Skeletal muscle satellite cell (primary cell): Measurements from ENCODE around the gene SFT2D2.
A peak's percentile ranks its signal among the peaks of the same experiment; 100 is the strongest.

Experiments
- H3K27me3 ChIP-seq: 2 replicates; pipeline ENCODE4 v1.7.0; 2013; ENCODE audit warnings: low read length; ENCODE audit not compliant: control insufficient read depth, insufficient read depth
- H3K36me3 ChIP-seq: 2 replicates; pipeline ENCODE4 v1.7.0; 2013; ENCODE audit warnings: mild to moderate bottlenecking, control low read depth, low read length; ENCODE audit not compliant: insufficient read depth
- H3K4me1 ChIP-seq: 2 replicates; pipeline ENCODE4 v1.7.0; 2013; ENCODE audit warnings: low read length; ENCODE audit not compliant: control insufficient read depth, insufficient read depth
- H3K4me2 ChIP-seq: 2 replicates; pipeline ENCODE4 v1.7.0; 2013; ENCODE audit warnings: mild to moderate bottlenecking, low read length
- H3K4me3 ChIP-seq: 2 replicates; pipeline ENCODE4 v1.7.0; 2013; ENCODE audit warnings: low read length
- H3K9ac ChIP-seq: 2 replicates; pipeline ENCODE4 v1.7.0; 2013; ENCODE audit warnings: mild to moderate bottlenecking, low read depth, low read length, moderate library complexity
- H3K9me3 ChIP-seq: replicated peaks from 2 replicates; pipeline ENCODE4 v1.7.0; 2013; ENCODE audit warnings: mild to moderate bottlenecking, control low read depth, low read length

Gene SFT2D2

DNA sequence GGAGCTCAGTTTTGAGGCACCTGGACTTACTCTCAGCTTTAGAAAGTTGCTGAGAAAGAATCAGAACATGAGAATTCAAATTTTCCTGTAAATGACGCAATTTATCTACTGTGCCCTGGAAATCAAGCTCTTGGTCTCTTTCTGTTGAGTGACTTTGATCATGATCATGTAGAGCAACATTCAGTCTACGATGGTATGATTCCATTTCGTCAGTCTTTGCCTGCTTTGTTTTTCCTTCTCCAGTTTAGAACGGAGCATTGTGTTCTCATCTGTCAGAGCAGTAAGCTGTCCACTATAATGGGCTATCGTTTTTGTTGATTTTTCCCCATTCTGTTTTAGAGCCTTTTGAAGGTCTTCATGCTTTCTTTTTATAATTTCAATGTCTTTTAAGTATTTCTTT is 20.7 kb downstream of the SFT2D2 start:
- peaks cover 42% of the 10 kb centered on the region for H3K36me3 ChIP-seq
- H3K4me3 ChIP-seq = no peak overlapping the region
- no peaks in the 10 kb centered on the region for H3K4me1 ChIP-seq
- no peaks in the 10 kb centered on the region for H3K27me3 ChIP-seq
- no peak overlapping the region for H3K4me2 ChIP-seq
- H3K9me3 ChIP-seq = no peaks in the 10 kb centered on the region
- H3K9ac ChIP-seq = no peak overlapping the region

DNA sequence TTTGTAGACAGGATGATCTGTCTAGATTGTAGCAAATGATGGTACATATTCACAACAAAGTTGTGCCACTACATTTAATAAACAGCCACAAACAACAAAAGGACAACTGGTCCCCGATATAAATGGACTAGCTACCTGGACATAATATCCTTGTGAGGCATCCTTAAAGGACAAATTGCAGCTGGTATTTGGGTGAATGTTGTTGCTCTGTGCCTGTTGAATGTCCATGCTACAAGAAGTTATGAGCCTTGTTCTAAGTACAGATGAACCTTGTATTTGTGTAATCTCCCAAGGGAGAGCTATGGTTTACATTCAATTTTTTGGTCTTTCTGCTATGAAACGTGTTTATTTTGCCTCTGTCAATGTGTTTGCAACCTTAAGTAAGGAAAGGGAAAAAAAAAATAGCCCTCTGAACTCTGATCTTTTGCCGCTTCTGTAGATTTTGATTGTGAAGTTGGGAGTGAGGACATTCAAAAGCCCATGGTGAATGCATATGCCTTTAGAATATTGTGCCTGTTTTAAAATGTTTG is 26.5 kb downstream of the SFT2D2 start:
- Histone ChIP-seq H3K9ac (no peak overlapping the region), H3K4me1 (no peaks in the 10 kb centered on the region), H3K27me3 (no peaks in the 10 kb centered on the region), H3K36me3 (peaks cover 17% of the 10 kb centered on the region), H3K9me3 (peaks cover 3% of the 10 kb centered on the region), H3K4me2 (no peak overlapping the region), H3K4me3 (no peak overlapping the region)

DNA sequence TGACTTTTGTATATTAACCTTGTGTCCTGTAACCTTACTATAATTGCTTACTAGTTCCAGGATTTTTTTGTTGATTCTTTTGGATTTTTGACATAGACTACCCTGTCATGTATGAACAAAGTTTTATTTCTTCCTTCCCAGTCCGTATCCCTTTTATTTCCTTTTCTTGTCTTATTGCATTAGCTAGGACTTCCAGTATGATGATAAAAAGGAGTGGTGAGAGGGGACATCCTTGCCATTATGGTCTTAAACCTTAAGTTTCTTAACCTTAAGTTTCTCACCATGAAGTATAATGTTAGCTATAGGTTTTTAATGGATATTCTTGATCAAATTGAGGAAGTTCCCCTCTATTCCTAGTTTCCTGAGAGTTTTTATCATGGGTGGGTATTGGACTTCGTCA is 30.4 kb downstream of the SFT2D2 start:
- H3K27me3 ChIP-seq = no peaks in the 10 kb centered on the region
- H3K9ac ChIP-seq = no peak overlapping the region
- H3K9me3 ChIP-seq = peaks cover 3% of the 10 kb centered on the region
- peaks cover 6% of the 10 kb centered on the region for H3K4me1 ChIP-seq
- peaks cover 4% of the 10 kb centered on the region for H3K36me3 ChIP-seq
- H3K4me3 ChIP-seq = no peak overlapping the region
- no peak overlapping the region for H3K4me2 ChIP-seq

GRCh38 chr1:168257397-168257796 is 31.6 kb downstream of the SFT2D2 start:
- H3K27me3 ChIP-seq = no peaks in the 10 kb centered on the region
- H3K9me3 ChIP-seq = peaks cover 3% of the 10 kb centered on the region
- H3K36me3 ChIP-seq = peaks cover 4% of the 10 kb centered on the region
- peaks cover 16% of the 10 kb centered on the region for H3K4me1 ChIP-seq
- no peak overlapping the region for H3K4me3 ChIP-seq
- H3K9ac ChIP-seq = no peak overlapping the region
- no peak overlapping the region for H3K4me2 ChIP-seq

- Histone ChIP-seq H3K4me3 (no peak overlapping the region), H3K27me3 (no peaks in the 10 kb centered on the region), H3K9ac (no peak overlapping the region), H3K9me3 (peaks cover 3% of the 10 kb centered on the region), H3K36me3 (peaks cover 4% of the 10 kb centered on the region), H3K4me2 (no peak overlapping the region), H3K4me1 (peaks cover 16% of the 10 kb centered on the region)
These were observed 33.8 kb downstream of the SFT2D2 start for GRCh38 chr1:168259567-168259966.

DNA sequence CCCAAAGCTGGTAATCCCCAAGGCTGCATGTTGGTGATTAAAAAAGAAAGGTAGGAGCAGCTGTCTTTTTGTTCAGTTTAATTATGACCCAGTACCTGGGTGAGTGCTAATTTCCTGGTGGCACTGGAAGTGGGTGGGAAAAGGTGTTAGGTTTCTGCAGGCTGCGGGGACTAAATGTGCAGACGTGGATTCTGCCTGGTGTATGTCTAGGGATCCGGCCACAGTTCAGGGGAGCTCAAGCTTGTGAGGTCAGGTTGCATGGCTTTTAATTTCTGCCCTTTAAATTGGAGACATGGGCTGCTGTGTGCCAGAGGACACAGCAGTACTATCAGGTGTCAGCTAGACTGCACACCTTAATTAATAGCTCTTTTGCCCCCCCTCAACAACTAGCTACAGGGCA is 34.6 kb downstream of the SFT2D2 start:
- peaks cover 16% of the 10 kb centered on the region for H3K4me1 ChIP-seq
- no peak overlapping the region for H3K9ac ChIP-seq
- no peak overlapping the region for H3K4me3 ChIP-seq
- peaks cover 3% of the 10 kb centered on the region for H3K9me3 ChIP-seq
- no peak overlapping the region for H3K4me2 ChIP-seq
- no peaks in the 10 kb centered on the region for H3K27me3 ChIP-seq
- peaks cover 4% of the 10 kb centered on the region for H3K36me3 ChIP-seq

DNA sequence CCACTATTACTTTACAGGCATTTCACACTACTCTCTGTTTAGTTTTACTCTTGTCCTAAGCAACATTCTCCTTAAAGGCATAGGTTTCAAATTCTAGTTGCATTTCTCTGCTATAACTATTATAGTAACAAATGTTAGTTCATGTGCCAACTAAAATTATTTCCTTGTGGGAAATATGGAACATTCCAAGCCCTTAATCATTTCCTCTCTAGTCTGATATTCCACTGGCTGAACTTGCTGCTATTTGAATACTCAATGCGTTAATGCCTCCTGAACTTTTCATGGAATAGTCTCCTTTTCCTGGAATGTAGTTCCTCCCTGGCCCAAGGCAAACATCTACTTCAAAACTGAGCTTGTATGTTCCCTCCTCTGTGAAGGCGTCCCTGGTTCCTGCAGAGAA is 35.6 kb downstream of the SFT2D2 start:
- peak overlapping the region; percentile 25 for H3K4me2 ChIP-seq
- H3K36me3 ChIP-seq = no peaks in the 10 kb centered on the region
- H3K27me3 ChIP-seq = no peaks in the 10 kb centered on the region
- no peaks in the 10 kb centered on the region for H3K9me3 ChIP-seq
- H3K4me3 ChIP-seq = peak overlapping the region; percentile 5
- H3K4me1 ChIP-seq = peaks cover 16% of the 10 kb centered on the region
- H3K9ac ChIP-seq = no peak overlapping the region

DNA sequence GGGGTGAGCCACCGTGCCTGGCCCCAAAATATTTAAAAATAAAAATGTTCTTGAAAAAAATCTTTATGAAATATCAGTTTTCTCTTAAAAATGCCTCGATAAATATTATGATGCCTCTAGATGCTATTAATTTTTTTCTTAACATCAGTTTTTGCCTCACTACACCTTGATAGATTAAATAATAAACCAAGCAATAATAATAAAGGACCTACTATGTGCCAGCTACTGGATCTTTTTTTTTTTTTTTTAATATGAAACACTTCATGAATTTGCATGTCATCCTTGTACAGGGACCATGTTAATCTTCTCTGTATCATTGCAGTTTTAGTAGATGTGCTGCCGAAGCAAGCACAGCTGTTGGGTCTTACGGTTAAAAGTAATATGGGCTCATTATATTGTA is 37.3 kb downstream of the SFT2D2 start:
- Histone ChIP-seq H3K9me3 (no peaks in the 10 kb centered on the region), H3K4me1 (peaks cover 16% of the 10 kb centered on the region), H3K36me3 (no peaks in the 10 kb centered on the region), H3K4me3 (no peak overlapping the region), H3K9ac (no peak overlapping the region), H3K27me3 (no peaks in the 10 kb centered on the region), H3K4me2 (no peak overlapping the region)

DNA sequence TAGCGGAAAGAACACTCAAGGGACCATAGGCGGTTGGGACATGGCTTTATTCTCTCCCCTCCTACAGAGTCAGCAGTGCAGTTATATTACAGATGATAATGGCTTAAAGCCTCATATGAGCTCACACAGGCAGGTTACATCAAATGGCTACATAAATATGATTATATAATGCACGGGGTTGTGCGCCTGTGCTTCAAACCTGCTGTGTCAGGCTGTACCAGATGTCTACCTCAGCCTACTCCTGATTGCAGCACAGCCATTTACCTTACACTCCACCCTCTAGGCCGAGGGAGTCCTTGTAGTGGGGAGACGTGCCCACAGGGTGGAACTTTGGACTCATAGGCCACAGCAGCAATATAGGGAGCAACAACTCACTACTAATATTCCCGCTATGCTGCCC is 38.5 kb downstream of the SFT2D2 start:
- no peak overlapping the region for H3K9ac ChIP-seq
- H3K36me3 ChIP-seq = no peaks in the 10 kb centered on the region
- H3K4me2 ChIP-seq = no peak overlapping the region
- H3K27me3 ChIP-seq = no peaks in the 10 kb centered on the region
- H3K4me1 ChIP-seq = peaks cover 16% of the 10 kb centered on the region
- no peak overlapping the region for H3K4me3 ChIP-seq
- no peaks in the 10 kb centered on the region for H3K9me3 ChIP-seq

DNA sequence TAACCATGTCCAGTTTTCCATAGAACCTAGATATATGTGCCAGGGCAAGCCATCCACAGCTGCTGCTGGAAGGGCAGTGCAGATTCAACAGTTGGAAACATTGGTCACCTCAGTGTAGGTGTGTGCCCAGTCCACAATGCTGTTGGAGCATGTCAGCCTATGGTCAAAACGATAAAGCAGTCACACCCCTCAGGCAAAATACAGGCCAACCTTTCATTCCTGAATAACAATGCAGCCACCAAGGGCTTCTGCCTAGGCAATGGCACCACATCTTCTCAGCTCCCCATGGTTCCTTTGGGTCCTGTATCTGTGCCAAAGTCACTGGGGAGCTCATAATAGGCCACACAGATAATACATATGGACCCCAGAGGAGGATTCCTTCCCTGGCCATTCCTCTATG is 39.8 kb downstream of the SFT2D2 start:
- H3K9ac ChIP-seq = no peak overlapping the region
- H3K4me1 ChIP-seq = peaks cover 16% of the 10 kb centered on the region
- no peaks in the 10 kb centered on the region for H3K27me3 ChIP-seq
- H3K4me3 ChIP-seq = no peak overlapping the region
- H3K9me3 ChIP-seq = no peaks in the 10 kb centered on the region
- no peak overlapping the region for H3K4me2 ChIP-seq
- no peaks in the 10 kb centered on the region for H3K36me3 ChIP-seq

DNA sequence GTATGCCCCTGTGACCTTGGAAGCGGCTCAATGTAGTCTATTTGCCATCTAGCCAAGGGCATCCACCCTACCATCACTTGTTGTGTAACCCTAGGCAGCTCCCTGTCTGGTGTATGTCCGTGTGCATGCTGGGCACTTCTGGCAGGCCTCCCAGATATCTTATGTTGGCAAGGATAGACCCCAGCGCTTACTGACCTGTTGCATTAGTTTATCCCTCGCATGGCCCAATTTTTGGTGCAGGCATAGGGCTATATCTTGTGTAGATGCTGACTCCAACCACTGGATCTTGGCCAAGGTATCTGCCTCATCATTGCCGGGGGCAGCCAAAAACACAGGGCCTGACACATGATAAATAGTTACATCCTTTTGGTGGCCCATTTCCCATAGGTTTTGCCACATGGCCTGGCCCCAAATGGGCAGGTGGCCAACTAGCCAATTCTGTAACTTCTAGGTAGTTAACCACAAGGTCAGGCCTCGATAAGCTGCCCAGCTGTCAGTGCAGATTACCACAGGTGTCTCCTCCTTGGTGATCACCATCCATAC is 40.9 kb downstream of the SFT2D2 start:
- H3K4me1 ChIP-seq = peaks cover 6% of the 10 kb centered on the region
- no peaks in the 10 kb centered on the region for H3K27me3 ChIP-seq
- H3K4me3 ChIP-seq = no peak overlapping the region
- H3K36me3 ChIP-seq = no peaks in the 10 kb centered on the region
- H3K9ac ChIP-seq = no peak overlapping the region
- H3K9me3 ChIP-seq = no peaks in the 10 kb centered on the region
- no peak overlapping the region for H3K4me2 ChIP-seq

GRCh38 chr1:168271636-168272035 is 45.8 kb downstream of the SFT2D2 start:
- Histone ChIP-seq H3K4me1 (no peaks in the 10 kb centered on the region), H3K4me3 (no peak overlapping the region), H3K9ac (no peak overlapping the region), H3K27me3 (no peaks in the 10 kb centered on the region), H3K4me2 (no peak overlapping the region), H3K36me3 (no peaks in the 10 kb centered on the region), H3K9me3 (no peaks in the 10 kb centered on the region)
